MCF 10A (cell line): ENCODE measurements around the gene FRRS1L. TPM values are rescaled to one million over a fixed set of nuclear protein-coding genes. Genes with fewer than 3 reads are reported as not detected.

ENCODE experiments used
- BruUV-seq: library from RNA; stranded (reverse); fragments of 400-500 nt; replicated peaks from 2 replicates; lab custom pipeline; 2021; lab: Mats Ljungman, UMichigan
- CTCF ChIA-PET: fragments of 300-600 bp; sonication (Branson Sonifier 250); formaldehyde crosslinking; extraction: SDS; loops from one replicate; lab custom pipeline; 2021; ENCODE audit warnings: antibody characterized with exemption, inconsistent platforms; lab: Yijun Ruan, JAX
- POLR2A ChIA-PET: fragments of 300-600, 350-650 bp; sonication (Branson Sonifier 250); formaldehyde crosslinking; extraction: SDS; loops from one replicate; lab custom pipeline; 2020; ENCODE audit warnings: antibody characterized with exemption, inconsistent platforms; lab: Yijun Ruan, JAX
- DNase-seq: peaks from one replicate; pipeline ENCODE4 v3.0.0-alpha.2; 2018; ENCODE audit not compliant: unreplicated experiment
- H3K27ac Mint-ChIP-seq: one replicate; pipeline ENCODE4 v1.8.0; 2022; ENCODE audit warnings: mild to moderate bottlenecking, low read depth, mixed read lengths; ENCODE audit not compliant: unreplicated experiment
- H3K27me3 Mint-ChIP-seq: one replicate; pipeline ENCODE4 v1.8.0; 2022; ENCODE audit warnings: mixed read lengths; ENCODE audit not compliant: insufficient read depth, unreplicated experiment
- H3K36me3 Mint-ChIP-seq: one replicate; pipeline ENCODE4 v1.8.0; 2022; ENCODE audit warnings: mild to moderate bottlenecking, moderate library complexity, mixed read lengths; ENCODE audit not compliant: insufficient read depth, unreplicated experiment
- H3K4me1 Mint-ChIP-seq: one replicate; pipeline ENCODE4 v1.8.0; 2022; ENCODE audit warnings: mixed read lengths; ENCODE audit not compliant: insufficient read depth, unreplicated experiment
- H3K4me3 Mint-ChIP-seq: one replicate; pipeline ENCODE4 v1.8.0; 2022; ENCODE audit warnings: mild to moderate bottlenecking, moderate library complexity, mixed read lengths; ENCODE audit not compliant: unreplicated experiment
- H3K9me3 Mint-ChIP-seq: one replicate; pipeline ENCODE4 v1.8.0; 2022; ENCODE audit warnings: mixed read lengths; ENCODE audit not compliant: unreplicated experiment
- CTCF ChIP-seq: fragments of 200-600 bp; IDR thresholded peaks from one replicate; pipeline ENCODE4 v1.8.0; 2022; ENCODE audit warnings: antibody characterized with exemption, mild to moderate bottlenecking; ENCODE audit not compliant: unreplicated experiment
- intact Hi-C: fragments of 100-400 bp; cut with micrococcal nuclease; formaldehyde crosslinking; loops from 2 replicates; pipeline ENCODE4 v1.14.1; 2022
- total RNA-seq: library from RNA; stranded (reverse); gene quantifications from 2 replicates; pipeline ENCODE4 v1.2.3, GENCODE V29; 2022

The FRRS1L gene
- total RNA-seq, 1 experiment from 2014 or later, result not detected

- H3K4me3 Mint-ChIP-seq, result no peak overlapping the region
- H3K27me3 Mint-ChIP-seq, result no peaks in the 10 kb centered on the region
- H3K4me1 Mint-ChIP-seq, result no peaks in the 10 kb centered on the region
- no peaks in the 10 kb centered on the region for H3K36me3 Mint-ChIP-seq
- BruUV-seq, result no TSS peak
- ChIA-PET CTCF (no interaction called here), POLR2A (no interaction called here)
- intact Hi-C loops, result no loop called here
- TF ChIP-seq CTCF, result no peak
- H3K9me3 Mint-ChIP-seq, result no peaks in the 10 kb centered on the region
- no peak for DNase-seq
- H3K27ac Mint-ChIP-seq, result no peak overlapping the region
Observed at GRCh38 chr9:109212768-109213167, 45.7 kb upstream of the FRRS1L start.

- DNase-seq, result no peak
- POLR2A ChIA-PET, result interaction anchor here (1.2 kb wide), 1 partner anchor 87 kb away, joined by 4 read pairs; the partner anchor contains the start of gene TMEM245
- Mint-ChIP-seq H3K4me1 (no peaks in the 10 kb centered on the region), H3K9me3 (no peaks in the 10 kb centered on the region), H3K36me3 (no peaks in the 10 kb centered on the region), H3K27me3 (no peaks in the 10 kb centered on the region), H3K27ac (no peak overlapping the region), H3K4me3 (no peak overlapping the region)
- CTCF ChIA-PET, result interaction anchor here (0.6 to 3.0 kb wide), 4 partner anchors 9 to 50 kb away, joined by 3 to 11 read pairs (median 6); no protein-coding TSS in a partner anchor
- intact Hi-C loops, result no loop called here
- no TSS peak for BruUV-seq
- no peak for TF ChIP-seq CTCF
Observed at GRCh38 chr9:109206670-109207069, 39.6 kb upstream of the FRRS1L start.

GRCh38 chr9:109205526-109205925, 38.5 kb upstream of the FRRS1L start:
- H3K4me3 Mint-ChIP-seq, result no peak overlapping the region
- no peaks in the 10 kb centered on the region for H3K27me3 Mint-ChIP-seq
- POLR2A ChIA-PET, result interaction anchor here (1.4 to 1.8 kb wide), 2 partner anchors 9 to 85 kb away, joined by 3 to 4 read pairs; no protein-coding TSS in a partner anchor
- intact Hi-C loops, result no loop called here
- H3K4me1 Mint-ChIP-seq, result no peaks in the 10 kb centered on the region
- no peak for DNase-seq
- no peak overlapping the region for H3K27ac Mint-ChIP-seq
- CTCF ChIA-PET, result interaction anchor here (0.8 to 3.0 kb wide), 3 partner anchors 14 to 47 kb away, joined by 3 to 11 read pairs (median 4); no protein-coding TSS in a partner anchor
- no TSS peak for BruUV-seq
- TF ChIP-seq CTCF, result no peak
- H3K36me3 Mint-ChIP-seq, result no peaks in the 10 kb centered on the region
- H3K9me3 Mint-ChIP-seq, result no peaks in the 10 kb centered on the region

GRCh38 chr9:109203761-109204360, 36.8 kb upstream of the FRRS1L start:
- Mint-ChIP-seq H3K27me3 (no peaks in the 10 kb centered on the region), H3K36me3 (no peaks in the 10 kb centered on the region), H3K4me1 (no peaks in the 10 kb centered on the region), H3K9me3 (no peaks in the 10 kb centered on the region), H3K27ac (no peak overlapping the region), H3K4me3 (no peak overlapping the region)
- intact Hi-C loops, result no loop called here
- no peak for DNase-seq
- BruUV-seq, result no TSS peak
- no peak for TF ChIP-seq CTCF
- CTCF ChIA-PET, result interaction anchor here (0.7 kb wide), 1 partner anchor 39 kb away, joined by 3 read pairs; no protein-coding TSS in a partner anchor
- POLR2A ChIA-PET, result interaction anchor here (1.8 kb wide), 1 partner anchor 10 kb away, joined by 4 read pairs; no protein-coding TSS in a partner anchor
